GM12872 (cell line): ENCODE results near the gene UNC5A.

Experiments
- CTCF ChIP-seq: IDR thresholded peaks from 3 replicates; pipeline ENCODE4 v1.5.1; 2011; ENCODE audit warnings: low read depth, mild to moderate bottlenecking, low read length, moderate library complexity; ENCODE audit not compliant: insufficient read depth

Gene UNC5A

GRCh38 chr5:176900780-176901204 lies 90.4 kb downstream of the UNC5A start:
- TF ChIP-seq CTCF: no peak

GRCh38 chr5:176901260-176902101 lies 91.1 kb downstream of the UNC5A start:
- no peak for TF ChIP-seq CTCF

GRCh38 chr5:176902102-176902814 lies 91.9 kb downstream of the UNC5A start:
- TF ChIP-seq CTCF: no peak

GRCh38 chr5:176902911-176903664 lies 92.7 kb downstream of the UNC5A start:
- TF ChIP-seq CTCF: no peak

- no peak for TF ChIP-seq CTCF
Observed at GRCh38 chr5:176904276-176904675, 93.9 kb downstream of the UNC5A start.

- TF ChIP-seq CTCF: no peak
Observed at GRCh38 chr5:176906126-176906525, 95.8 kb downstream of the UNC5A start.

- no peak for TF ChIP-seq CTCF
Observed at GRCh38 chr5:176906796-176907195, 96.4 kb downstream of the UNC5A start.
